Measurements from ENCODE around the gene GULP1.

GRCh38 chr2:188380280-188380679 is 88.6 kb downstream of the GULP1 start:
- TF ChIP-seq POLR2A (IDR thresholded peaks at IDR 0.05) (no peak), POLR2AphosphoS5 (IDR thresholded peaks at IDR 0.05; ENCODE audit: insufficient read depth in 1 of 2, low read depth in 1 of 2) (no peak)

All from vagina (tissue), 2 donors.